K562 (cell line): ENCODE data around the gene P2RX1. TPM values are rescaled to one million over a fixed set of nuclear protein-coding genes. Genes with fewer than 3 reads are reported as not detected.

Source experiments
- ATAC-seq: fragments of 200-7000 bp; cut with Tn5 transposase; 3 replicates; pipeline ENCODE4 v1.9.1; 2020; ENCODE audit warnings: moderate library complexity
- BruUV-seq: library from RNA; stranded (reverse); fragments of 400-500 nt; replicated peaks from 2 replicates; lab custom pipeline; 2021; lab: Mats Ljungman, UMichigan
- CTCF ChIA-PET: fragments of 300-600 bp; formaldehyde crosslinking; extraction: SDS; loops from one replicate; lab custom pipeline; 2021; ENCODE audit warnings: low intra/inter-chr PET ratio; lab: Yijun Ruan, JAX
- POLR2A ChIA-PET: fragments of 300-600, 350-650 bp; sonication (Branson Sonifier 250); formaldehyde crosslinking; extraction: SDS; loops from one replicate; lab custom pipeline; 2021; ENCODE audit warnings: antibody characterized with exemption, inconsistent platforms; lab: Yijun Ruan, JAX
- DNase-seq, 4 experiments: peaks; one replicate each; pipeline versions ENCODE4 v3.0.0 to v3.0.0-alpha.2; 2011 to 2018; ENCODE audit warnings: low spot score in 3 of 4, mixed read lengths in 3 of 4; ENCODE audit errors: extremely low read depth in 1 of 4
- FAIRE-seq: peaks from 2 replicates; lab custom pipeline; 2011; peaks lifted over from hg19 to GRCh38; lab: Jason Lieb, UNC
- H2AFZ ChIP-seq: 2 replicates; pipeline ENCODE4 v1.6.0; 2011; ENCODE audit warnings: low read depth, low read length, control low read depth, inconsistent platforms
- H3K27ac ChIP-seq: fragments of 200-600 bp; 3 replicates; pipeline ENCODE4 v1.8.0; 2011; ENCODE audit warnings: low read depth, mild to moderate bottlenecking, control low read depth, inconsistent platforms, low read length, moderate library complexity, mixed read lengths; ENCODE audit errors: extremely low read depth
- H3K27me3 ChIP-seq, 2 experiments: fragments of 300-600 bp in 1 of 2; 2 replicates in 1 of 2; 3 replicates in 1 of 2; pipeline versions ENCODE4 v1.6.0 to v1.8.0; 2011; ENCODE audit warnings: inconsistent platforms in 2 of 2, low read length in 2 of 2, mild to moderate bottlenecking in 1 of 2, mixed read lengths in 1 of 2, moderate library complexity in 1 of 2; ENCODE audit not compliant: control insufficient read depth in 2 of 2, insufficient read depth in 2 of 2
- H3K36me3 ChIP-seq: fragments of 300-600 bp; 3 replicates; pipeline ENCODE4 v1.8.0; 2011; ENCODE audit warnings: mild to moderate bottlenecking, low read length, inconsistent platforms; ENCODE audit not compliant: control insufficient read depth, insufficient read depth
- H3K4me1 ChIP-seq, 2 experiments: fragments of 200-600 bp in 1 of 2; replicated peaks in 1 of 2; 2 replicates in 1 of 2; 3 replicates in 1 of 2; pipeline versions ENCODE4 v1.5.1 to v1.8.0; 2011; ENCODE audit warnings: inconsistent platforms in 2 of 2, low read length in 2 of 2, mild to moderate bottlenecking in 1 of 2, mixed read lengths in 1 of 2, moderate library complexity in 1 of 2; ENCODE audit not compliant: control insufficient read depth in 2 of 2, insufficient read depth in 2 of 2
- H3K4me2 ChIP-seq: 2 replicates; pipeline ENCODE4 v1.6.1; 2011; ENCODE audit warnings: low read length, control low read depth, inconsistent platforms, mixed read lengths; ENCODE audit not compliant: insufficient read depth
- H3K4me3 ChIP-seq: fragments of 200-600 bp; sonication (generic), shearing (Covaris generic); 2 replicates; pipeline ENCODE4 v1.5.1; 2016; ENCODE audit warnings: control low read depth, inconsistent platforms
- H3K79me2 ChIP-seq: fragments of 200-600 bp; 3 replicates; pipeline ENCODE4 v1.8.0; 2011; ENCODE audit warnings: low read length, inconsistent platforms; ENCODE audit not compliant: control insufficient read depth, insufficient read depth
- H3K9ac ChIP-seq, 2 experiments: 2 replicates each; pipeline versions ENCODE4 v1.6.0 to v1.6.1; 2011; ENCODE audit warnings: low read depth in 2 of 2, low read length in 2 of 2, control low read depth in 1 of 2, inconsistent platforms in 1 of 2, mild to moderate bottlenecking in 1 of 2, mixed read lengths in 1 of 2; ENCODE audit not compliant: insufficient read depth in 1 of 2
- H3K9me1 ChIP-seq: one replicate; pipeline ENCODE4 v1.6.0; 2011; ENCODE audit warnings: inconsistent platforms, mild to moderate bottlenecking, low read length, moderate library complexity; ENCODE audit not compliant: control insufficient read depth, insufficient read depth
- H3K9me3 ChIP-seq: replicated peaks from 2 replicates; pipeline ENCODE4 v1.5.1; 2011; ENCODE audit warnings: low read depth, low read length, inconsistent platforms; ENCODE audit not compliant: control insufficient read depth, insufficient read depth
- H4K20me1 ChIP-seq: replicated peaks from 2 replicates; pipeline ENCODE4 v1.6.1; 2011; ENCODE audit warnings: low read length, inconsistent platforms, mixed read lengths; ENCODE audit not compliant: control insufficient read depth, insufficient read depth
- CHD2 ChIP-seq: IDR thresholded peaks from 2 replicates; pipeline ENCODE4 v1.6.1; 2011; ENCODE audit warnings: low read depth, low read length
- WGBS: fragments of 100-300 bp; shearing (Covaris generic); methylation state at CpG from one replicate; pipeline ENCODE4 v1.1.6; 2016; ENCODE audit warnings: low coverage, mixed read lengths; ENCODE audit not compliant: insufficient coverage; ENCODE audit errors: missing lambda C conversion rate; 5-methylcytosine and 5-hydroxymethylcytosine counted together
- in situ Hi-C: fragments of 300-500 bp; cut with MboI; formaldehyde crosslinking; loops from 4 replicates; pipeline ENCODE4 v1.15.0; 2018; ENCODE audit warnings: inconsistent platforms, mixed read lengths
- intact Hi-C: fragments of 100-400 bp; cut with micrococcal nuclease; formaldehyde crosslinking; loops from 2 replicates; pipeline ENCODE4 v1.14.2; 2022
- polyA plus RNA-seq, 8 experiments: library from polyadenylated mRNA; depleted of rRNA in 4 of 8; stranded (reverse) in 5 of 8; unstranded in 3 of 8; fragments of >200 nt; fragmentation: Nextera tagmentation in 2 of 8; fragmentation: Illumina TruSeq in 1 of 8; extraction: Ambion mirVana in 2 of 8; extraction: Trizol in 1 of 8; gene quantifications; 2 replicates each; pipeline versions ENCODE4 v1.2.1 to v1.2.3, GENCODE V29; 2011 to 2014; ENCODE audit warnings: inconsistent platforms in 1 of 8, missing spikeins in 1 of 8
- total RNA-seq, 7 experiments: library from RNA; depleted of rRNA in 6 of 7; stranded (reverse); fragments of >200 nt in 6 of 7; fragmentation: Illumina TruSeq in 2 of 7; extraction: Trizol in 2 of 7; gene quantifications; 2 replicates each; pipeline versions ENCODE4 v1.2.1 to v1.2.3, GENCODE V29; 2011 to 2021; ENCODE audit warnings: low replicate concordance in 1 of 7
- TF ChIP-seq, protein P1 (sequence below), 2 experiments: fragments of 450-650 bp in 1 of 2; sonication (generic) in 1 of 2; formaldehyde crosslinking in 1 of 2; IDR thresholded peaks in 1 of 2; conservative IDR thresholded peaks in 1 of 2; 2 replicates each; pipeline versions ENCODE4 v1.6.1 to v1.8.1; 2016 to 2023; ENCODE audit warnings: mild to moderate bottlenecking in 2 of 2, moderate library complexity in 2 of 2, inconsistent platforms in 1 of 2, missing genetic modification reagents in 1 of 2

Gene P2RX1
- total and polyA plus RNA-seq, 9 of the 15 experiments (the other 6 are each of a cell fraction or from before 2014, with no cell fraction given): 0.27 to 20.3 (median 10.3) TPM

DNA sequence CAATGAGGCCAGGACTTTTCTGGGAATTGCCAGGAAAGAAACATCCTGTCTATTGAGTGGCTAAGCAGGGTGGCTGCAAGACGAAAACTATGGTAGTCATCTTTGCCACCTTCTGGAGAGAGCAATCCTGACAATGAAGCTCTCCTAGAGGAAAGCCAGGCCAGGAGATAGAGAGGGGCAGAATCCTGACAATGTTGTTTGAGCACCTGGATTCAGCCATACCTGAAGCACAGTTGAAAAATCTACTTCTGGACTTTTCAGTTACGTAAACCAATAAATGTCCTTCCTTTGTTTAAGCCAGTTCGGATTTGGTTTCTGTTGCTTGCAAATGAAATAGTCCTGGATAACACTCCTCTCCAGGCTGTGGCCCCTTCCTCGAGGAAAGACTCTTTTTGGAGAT, 9.4 kb downstream of the P2RX1 start:
- Histone ChIP-seq H3K27ac (no peak overlapping the region), H3K27me3 (no peaks in the 10 kb centered on the region), H3K79me2 (no peaks in the 10 kb centered on the region), H3K9me1 (no peaks in the 10 kb centered on the region), H3K4me3 (no peak overlapping the region), H4K20me1 (no peaks in the 10 kb centered on the region), H3K4me1 (peaks cover 0 to 30% of the 10 kb centered on the region in 2 experiments; a peak in 2 of 5 replicates), H3K9me3 (no peaks in the 10 kb centered on the region), H3K36me3 (no peaks in the 10 kb centered on the region), H3K9ac (no peak overlapping the region), H3K4me2 (no peak overlapping the region), H2AFZ (no peak overlapping the region)
- in situ Hi-C loops: no loop called here
- ChIA-PET CTCF (interaction anchor here (0.7 to 1.4 kb wide), 2 partner anchors 43 to 170 kb away, joined by 3 to 14 read pairs; no protein-coding TSS in a partner anchor), POLR2A (no interaction called here)
- 43% methylated on average over 4 of the region's 4 CpGs for WGBS
- DNase-seq: no peak
- no peak for ATAC-seq
- BruUV-seq: no TSS peak
- FAIRE-seq: no peak
- intact Hi-C loops: loop anchor here (1.0 to 10.0 kb wide), 3 partner anchors 44 to 172 kb away; partner anchors contain the start of gene NCBP3
- no peak for TF ChIP-seq CHD2

DNA sequence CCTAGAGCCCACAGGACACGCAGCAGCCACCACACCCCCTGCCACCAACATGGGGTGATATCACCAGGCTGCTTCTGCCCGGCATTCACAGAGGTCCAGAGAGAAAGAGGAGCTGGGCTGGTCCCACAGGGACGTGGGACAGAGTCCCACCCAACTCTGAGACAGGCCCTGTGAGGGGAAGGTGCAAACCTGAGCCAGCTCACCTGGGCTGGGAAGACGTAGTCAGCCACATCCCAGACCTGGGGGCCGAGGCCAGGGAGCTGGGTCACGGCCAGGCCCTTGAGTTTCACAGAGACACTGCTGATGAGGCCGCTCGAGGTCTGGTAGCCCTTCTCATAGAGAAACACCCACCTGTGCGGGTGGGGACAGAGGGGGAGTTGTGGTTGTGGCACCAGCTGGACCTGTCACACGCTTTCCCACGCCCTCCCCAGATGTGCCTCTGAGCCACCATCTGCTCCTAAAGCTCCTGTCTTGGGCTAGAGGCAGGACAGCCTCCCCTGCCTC, 11.2 kb downstream of the P2RX1 start:
- DNase-seq (no peak), ATAC-seq (no peak), FAIRE-seq (no peak)
- in situ Hi-C loops: no loop called here
- no peak overlapping the region for H2AFZ ChIP-seq
- TF ChIP-seq, protein P1, sequence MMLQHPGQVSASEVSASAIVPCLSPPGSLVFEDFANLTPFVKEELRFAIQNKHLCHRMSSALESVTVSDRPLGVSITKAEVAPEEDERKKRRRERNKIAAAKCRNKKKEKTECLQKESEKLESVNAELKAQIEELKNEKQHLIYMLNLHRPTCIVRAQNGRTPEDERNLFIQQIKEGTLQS (IDR thresholded peaks at IDR 0.05): no peak
- TF ChIP-seq, protein P1 (CRISPR knock-in tag; conservative IDR thresholded peaks at IDR 0.05): no peak
- TF ChIP-seq, all 486 proteins: peak for 0
- Histone ChIP-seq H3K9ac (no peak overlapping the region; a peak in 1 of 4 replicates), H3K27me3 (no peaks in the 10 kb centered on the region), H3K9me1 (no peaks in the 10 kb centered on the region), H3K4me1 (peaks cover 0 to 35% of the 10 kb centered on the region in 2 experiments; a peak in 2 of 5 replicates), H3K27ac (no peak overlapping the region), H3K36me3 (no peaks in the 10 kb centered on the region), H3K4me3 (no peak overlapping the region), H3K9me3 (no peaks in the 10 kb centered on the region), H4K20me1 (no peaks in the 10 kb centered on the region), H3K4me2 (no peak overlapping the region), H3K79me2 (no peaks in the 10 kb centered on the region)
- ChIA-PET CTCF (no interaction called here), POLR2A (interaction anchor here (1.0 to 1.2 kb wide), 2 partner anchors 10 to 168 kb away, joined by 3 to 5 read pairs; no protein-coding TSS in a partner anchor)
- no TSS peak for BruUV-seq
- intact Hi-C loops: loop anchor here (10.0 kb wide), 2 partner anchors 60 to 170 kb away; partner anchors contain the start of gene NCBP3
- 83% methylated on average over 8 of the region's 11 CpGs for WGBS
